HL-60/S4 treated with retinoic acid at 250 ng/mL for 4 days and 3 days (cell line): ENCODE measurements around the gene TJAP1.

Experiments used
- in situ Hi-C: fragments of 300-500 bp; cut with MboI; formaldehyde crosslinking; loops from 2 replicates; pipeline ENCODE4 v1.7.0; 2022; ENCODE audit warnings: low sequenced_read_pairs

The TJAP1 gene

DNA sequence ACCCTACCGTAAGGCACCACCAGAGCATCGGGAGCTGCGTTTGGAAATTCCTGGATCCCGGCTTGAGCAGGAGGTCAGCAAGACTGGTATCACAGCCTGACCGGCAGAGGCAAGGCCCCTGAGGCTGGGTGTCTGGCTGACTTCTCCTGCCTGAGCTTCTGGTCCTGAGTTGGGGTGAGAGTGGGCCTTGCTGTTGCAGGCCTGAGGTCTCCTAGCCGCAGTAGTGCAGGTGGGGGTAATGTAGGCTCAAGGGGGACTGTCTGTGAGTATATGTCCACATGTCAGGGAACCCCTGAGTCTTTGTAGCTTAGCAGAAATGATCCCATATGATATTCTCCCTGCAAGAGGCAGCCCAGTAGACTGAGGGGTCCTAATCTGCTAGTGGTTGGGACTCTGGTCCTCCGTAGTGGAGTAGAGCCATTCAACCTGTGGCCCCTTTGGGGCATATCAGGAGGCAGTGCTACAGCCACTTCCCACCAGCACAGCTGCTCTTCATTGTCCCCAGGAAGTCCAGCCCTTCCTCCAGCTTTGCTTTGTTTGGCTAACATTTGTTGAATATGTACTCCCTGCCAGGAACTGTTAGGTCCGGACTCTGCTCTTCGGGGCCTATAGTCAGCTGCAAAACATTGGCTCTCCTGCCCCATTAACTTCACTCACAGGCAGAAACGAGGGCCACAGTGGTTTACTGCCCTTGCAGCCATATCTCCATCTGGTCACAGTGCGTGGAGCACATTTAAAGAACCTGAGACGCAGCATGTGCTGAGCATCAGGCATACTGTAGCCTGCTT, 21.9 kb downstream of the TJAP1 start:
- in situ Hi-C loops, result loop anchor here (25.0 kb wide), 1 partner anchor 237 kb away; no protein-coding TSS in a partner anchor

DNA sequence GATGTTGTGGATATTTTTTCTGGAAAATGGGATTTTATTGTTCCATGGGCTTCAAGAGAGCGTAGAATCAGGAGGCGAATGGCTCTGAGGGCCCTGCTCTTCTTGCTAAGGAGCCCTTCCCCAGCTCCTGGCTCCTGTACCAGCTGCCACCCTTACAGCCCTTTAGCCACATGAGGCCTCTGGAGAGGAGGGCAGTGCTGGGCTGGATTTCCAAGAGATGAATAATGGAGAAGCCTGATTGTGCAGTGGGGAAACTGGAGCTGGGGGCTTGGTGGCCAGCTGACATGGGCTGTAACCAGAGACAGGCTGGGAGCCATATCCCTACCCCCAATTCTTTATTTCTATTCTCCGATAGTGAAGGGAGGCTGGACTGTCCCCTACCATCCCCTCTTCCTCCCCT, 23.6 kb downstream of the TJAP1 start:
- in situ Hi-C loops, result no loop called here

DNA sequence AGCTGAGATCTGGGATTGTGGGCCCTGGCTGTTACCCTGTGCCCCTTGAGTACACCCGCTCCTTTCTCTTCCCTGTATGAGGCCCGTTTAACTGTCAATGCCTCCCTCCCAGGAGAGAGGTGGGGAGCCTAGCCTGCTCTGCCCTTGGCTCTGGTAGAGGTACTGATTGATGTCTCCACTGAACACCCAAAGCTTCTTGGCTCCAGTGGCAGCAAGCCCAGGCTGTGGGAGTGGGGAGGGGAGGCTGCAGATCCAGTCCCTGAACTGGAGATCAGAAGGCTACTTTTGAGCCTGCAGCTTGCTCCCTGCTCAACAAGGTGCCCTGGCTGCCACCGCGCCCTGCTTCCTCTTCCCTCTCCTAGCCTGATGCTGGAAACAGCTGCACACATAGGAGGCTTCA, 25.3 kb downstream of the TJAP1 start:
- in situ Hi-C loops, result no loop called here

DNA sequence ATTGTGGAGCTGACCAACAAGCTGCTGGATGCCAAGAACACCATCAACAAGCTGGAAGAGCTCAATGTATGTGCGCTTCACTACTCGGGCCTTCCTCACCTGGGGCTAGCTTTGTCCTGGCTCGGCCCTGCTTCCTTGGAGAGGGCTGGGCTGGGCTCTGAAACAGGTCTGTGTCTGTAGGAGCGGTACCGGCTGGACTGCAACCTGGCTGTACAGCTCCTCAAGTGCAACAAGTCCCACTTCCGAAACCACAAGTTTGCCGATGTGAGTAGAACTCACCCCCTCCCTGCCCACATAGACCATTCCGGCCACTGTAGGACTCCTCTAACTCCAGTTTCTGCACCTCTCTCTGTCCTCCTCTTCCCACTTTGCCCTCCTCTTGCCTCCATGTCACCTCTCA, 26.1 kb downstream of the TJAP1 start:
- in situ Hi-C loops, result no loop called here

DNA sequence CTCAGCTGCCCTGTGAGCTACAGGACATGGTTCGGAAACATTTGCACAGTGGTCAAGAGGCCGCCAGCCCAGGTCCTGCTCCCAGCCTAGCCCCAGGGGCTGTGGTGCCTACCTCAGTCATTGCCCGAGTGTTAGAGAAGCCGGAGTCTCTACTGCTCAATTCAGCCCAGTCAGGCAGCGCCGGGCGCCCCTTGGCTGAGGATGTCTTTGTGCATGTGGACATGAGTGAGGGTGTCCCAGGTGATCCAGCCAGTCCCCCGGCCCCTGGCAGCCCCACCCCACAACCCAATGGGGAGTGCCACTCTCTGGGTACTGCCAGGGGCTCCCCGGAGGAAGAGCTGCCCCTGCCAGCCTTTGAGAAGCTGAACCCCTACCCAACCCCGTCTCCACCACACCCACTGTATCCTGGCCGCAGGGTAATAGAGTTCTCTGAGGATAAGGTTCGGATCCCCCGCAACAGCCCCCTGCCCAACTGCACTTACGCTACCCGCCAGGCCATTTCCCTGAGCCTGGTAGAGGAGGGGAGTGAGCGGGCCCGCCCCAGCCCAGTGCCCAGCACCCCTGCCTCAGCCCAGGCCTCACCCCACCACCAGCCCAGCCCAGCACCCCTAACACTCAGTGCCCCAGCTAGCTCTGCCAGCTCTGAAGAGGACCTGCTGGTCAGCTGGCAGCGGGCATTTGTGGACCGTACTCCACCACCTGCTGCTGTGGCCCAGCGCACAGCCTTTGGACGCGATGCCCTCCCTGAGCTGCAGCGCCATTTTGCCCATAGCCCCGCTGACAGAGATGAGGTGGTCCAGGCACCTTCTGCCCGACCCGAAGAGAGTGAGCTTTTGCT, 27.6 kb downstream of the TJAP1 start:
- in situ Hi-C loops, result no loop called here

DNA sequence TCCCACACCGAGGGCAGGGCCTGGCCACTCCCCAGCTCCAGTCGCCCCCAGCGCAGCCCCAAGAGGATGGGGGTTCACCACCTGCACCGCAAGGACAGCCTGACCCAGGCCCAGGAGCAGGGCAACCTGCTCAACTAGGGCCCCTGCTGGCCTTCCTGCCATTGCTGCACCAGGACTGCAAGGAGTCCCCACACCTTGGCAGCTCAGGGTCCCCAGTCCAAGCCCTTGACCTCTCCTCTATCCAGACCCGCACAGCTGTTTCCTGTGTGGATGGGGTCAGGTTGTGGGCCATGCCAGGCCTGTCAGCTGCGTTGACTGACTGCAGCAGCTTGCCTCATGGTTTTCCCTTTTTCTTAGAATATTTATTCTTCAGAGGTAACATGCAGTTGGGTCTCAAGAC, 28.3 kb downstream of the TJAP1 start:
- in situ Hi-C loops, result no loop called here

DNA sequence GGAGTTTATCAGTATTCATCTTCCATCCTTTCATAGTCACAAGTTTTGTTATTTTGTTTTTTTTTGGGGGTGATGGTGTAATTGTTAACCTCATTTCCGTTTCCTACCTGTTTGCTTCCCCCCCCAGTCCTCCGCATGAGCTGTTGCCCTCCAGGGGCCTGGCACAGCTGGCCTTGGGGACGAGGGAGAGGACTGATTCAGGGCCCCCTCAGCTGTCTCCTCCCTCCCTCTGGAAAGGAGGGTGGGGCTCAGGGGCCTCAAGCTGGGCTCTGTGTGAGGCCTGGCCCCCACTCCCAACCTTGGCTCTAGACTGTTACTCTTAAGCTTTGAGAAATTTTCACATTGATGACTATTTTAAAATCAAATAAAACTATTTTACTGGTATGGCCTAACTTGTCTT, 28.8 kb downstream of the TJAP1 start:
- in situ Hi-C loops, result no loop called here

DNA sequence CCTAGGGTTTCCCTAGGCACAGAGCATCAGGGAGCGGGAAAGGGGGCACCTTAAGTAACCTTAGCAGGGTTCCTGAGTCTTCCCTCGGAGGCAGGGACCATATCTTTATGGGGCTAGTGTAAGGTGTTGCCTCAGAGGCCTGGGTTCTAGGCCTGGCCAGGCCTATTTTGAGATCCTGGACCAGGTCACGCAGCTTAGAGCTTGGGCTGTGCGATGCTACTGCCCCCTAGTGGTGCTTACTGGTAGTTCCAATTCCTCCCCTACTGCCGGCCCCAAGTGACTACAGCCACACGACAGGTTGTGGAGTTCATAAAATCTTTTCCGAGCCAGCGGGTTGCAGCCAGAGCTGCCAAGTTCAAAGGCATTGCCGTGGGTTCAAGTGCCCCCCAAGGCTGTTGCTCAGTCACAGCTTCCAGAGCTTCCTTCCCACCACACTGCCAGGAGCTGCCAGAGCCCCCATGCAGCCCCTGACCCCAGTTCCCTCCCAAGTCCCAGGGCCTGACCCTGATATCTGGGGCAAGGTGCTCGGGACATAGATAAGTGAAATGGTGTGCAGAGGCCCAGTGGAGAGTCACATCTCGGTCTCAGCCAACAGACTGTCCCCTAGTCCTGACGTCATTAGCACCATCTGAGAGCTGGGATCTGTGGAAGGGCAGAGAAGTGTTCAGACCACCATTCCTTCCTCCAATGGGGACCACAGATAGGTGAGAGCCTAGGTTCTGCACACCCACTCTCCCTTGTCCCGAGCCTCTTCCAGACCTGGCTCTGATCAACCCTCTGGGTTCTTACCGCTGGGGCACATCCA, 29.5 kb downstream of the TJAP1 start:
- in situ Hi-C loops, result no loop called here

DNA sequence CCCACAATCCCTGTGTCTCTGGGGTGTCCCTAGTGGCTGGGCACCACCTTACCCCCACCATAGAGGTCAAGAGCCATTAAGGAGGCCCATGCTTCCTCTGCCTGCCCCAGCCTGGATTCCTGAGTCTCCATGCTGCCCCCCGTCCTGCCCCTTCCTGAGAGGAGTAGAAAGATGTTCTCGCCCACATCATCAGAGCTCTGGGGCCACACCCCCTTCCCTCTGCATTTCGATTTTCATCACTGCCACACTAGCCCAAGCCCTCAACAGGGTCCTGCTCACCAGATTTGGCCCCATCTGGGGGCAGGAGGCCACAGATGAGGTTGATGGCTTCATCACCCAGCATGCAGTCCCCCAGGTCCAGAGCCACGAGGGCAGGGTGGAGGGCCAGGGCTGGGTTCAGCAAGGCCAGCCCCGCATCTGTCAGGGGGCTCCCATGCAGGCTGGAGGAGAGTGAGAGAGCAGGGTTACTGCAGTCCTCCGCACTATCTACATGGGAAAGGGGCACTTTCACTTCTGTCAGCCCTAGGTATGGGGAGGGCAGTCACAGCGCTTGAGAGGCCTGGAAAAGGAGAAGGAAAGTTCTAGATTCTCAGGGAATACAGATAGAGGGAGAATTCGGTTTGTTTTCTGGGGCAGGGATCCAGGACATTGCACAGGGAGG, 31.2 kb downstream of the TJAP1 start:
- in situ Hi-C loops, result no loop called here

DNA sequence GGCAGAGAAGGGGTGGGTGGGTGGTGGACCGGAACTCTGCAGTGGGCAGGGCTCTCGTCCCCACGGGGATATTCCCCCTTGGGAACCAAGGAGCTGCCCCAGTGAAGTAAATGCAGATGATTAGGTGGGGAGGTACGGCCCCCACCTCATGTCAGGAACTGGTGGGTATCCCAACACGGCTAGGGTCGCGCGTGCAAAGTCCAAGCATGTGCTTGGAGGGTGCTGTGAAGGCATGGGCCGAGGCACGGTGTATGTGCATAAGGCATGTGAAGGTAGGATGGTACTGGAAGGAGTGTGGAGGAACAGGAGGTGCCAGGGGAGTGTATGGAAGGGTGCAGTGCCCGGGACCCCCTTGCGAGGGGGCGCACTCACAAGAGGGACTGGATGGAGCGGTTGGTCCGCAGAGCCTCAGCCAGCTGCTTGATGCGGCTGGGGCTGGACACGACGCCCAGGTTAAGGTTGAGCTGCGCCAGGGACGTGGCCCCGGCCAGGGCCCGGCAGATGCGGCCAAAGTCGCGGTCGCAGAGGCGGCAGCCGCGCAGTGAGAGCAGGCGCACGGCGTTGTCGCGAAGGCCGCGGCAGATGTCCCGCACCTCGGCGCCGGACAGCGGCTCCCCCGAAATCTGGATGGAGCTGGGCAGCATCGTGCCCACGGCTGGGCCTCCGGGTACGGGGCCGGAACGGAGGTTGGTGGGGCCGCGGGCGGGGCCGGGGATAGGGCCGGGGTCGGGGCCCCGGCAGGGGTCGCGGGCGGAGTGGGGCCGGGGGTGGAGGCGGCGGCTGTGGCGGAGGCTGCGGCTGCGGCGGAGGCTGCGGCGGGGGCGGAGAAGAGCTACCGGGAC, 32.0 kb downstream of the TJAP1 start:
- in situ Hi-C loops, result no loop called here

DNA sequence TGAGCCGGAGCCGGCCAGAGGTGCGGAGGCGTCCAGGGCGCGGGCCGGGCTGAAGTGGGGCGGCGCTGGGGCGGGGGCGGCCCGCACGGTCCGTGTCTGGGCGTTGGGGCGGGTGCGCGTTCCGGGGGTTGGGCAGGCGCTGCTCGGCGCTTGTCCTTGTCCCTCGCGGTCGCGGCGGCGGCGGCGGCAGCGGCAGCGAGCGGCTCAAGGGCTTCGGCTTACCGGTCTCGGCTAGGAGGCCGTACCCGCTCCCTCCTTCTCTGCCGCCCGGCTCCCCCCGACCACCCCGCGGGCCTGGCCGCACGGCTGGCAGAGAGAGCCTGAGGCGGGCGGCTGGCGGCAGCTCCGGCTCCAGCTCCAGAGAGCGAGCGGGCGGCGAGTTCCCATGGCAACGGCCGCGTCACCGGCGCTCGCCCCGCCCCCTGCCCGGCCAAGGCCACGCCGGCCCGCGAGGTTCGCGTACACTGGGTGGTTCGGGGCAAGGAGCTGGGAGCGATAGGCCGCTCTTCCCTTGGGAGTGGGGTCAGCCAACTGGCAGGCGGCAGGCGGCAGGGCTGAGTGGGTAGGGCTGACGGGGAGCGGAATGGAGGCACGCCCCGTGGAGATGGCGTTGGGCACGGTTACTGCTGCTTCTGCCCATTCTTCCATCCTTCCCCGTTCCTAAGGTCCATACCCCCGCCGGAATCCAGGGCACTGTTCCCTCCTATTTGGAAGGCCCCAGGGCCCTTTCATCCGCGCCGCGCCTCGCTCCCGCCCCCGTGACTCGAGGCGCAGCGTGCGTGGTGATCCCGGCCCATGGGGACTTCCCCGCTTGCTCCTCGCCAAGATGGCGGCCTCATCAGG, 32.8 kb downstream of the TJAP1 start, which contains the start of gene LRRC73:
Gene LRRC73, minus strand, starts transcription at position 363 of the 843 bp plus-strand sequence. CDS start 561 bp downstream, outside the sequence.
- in situ Hi-C loops, result no loop called here

DNA sequence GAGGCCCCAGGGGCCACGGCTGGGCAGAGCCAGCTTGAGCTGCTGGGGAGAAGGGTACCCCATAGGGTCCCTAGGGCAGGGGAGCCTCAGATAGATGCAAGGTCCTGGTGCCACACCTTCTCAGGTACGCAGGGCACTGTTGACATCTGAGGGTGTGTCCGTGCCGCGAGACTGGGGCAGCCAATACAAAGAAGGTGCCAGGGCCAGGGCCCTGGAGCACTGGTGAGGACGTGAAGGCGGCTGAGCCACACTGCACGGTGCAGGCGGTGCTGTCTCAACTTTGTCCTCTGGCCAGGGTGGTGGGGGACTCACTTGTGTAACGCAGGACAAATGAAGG, 33.4 kb downstream of the TJAP1 start:
- in situ Hi-C loops, result no loop called here

DNA sequence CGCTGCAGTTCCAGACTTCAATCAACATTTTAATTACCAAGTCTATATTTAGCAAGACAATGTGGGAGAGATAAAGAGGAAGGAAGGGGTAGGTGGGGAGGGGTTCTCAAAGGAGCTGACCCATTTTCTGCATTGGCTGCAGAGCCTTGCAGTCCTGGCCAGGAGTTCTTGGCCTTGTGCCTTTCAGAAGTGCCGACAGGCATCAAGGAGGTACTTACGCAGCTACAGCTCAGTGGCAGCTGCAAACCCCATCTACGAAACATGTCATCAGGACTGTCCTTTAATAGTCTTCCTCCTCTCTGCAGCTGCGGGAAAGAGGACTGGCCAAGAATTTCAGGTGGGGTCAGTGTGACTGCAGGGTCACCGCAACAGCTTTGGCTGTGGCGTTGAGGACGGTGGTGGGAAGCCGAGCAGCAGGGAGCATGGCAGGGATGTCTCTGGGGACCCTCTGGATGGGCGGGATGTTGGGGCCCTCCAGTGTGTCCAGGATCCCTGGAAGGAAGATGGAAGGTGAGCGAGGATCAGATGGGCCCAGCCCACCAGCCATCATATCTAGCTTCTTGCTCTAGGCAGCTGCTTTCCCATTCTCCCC, 34.5 kb downstream of the TJAP1 start:
- in situ Hi-C loops, result no loop called here

DNA sequence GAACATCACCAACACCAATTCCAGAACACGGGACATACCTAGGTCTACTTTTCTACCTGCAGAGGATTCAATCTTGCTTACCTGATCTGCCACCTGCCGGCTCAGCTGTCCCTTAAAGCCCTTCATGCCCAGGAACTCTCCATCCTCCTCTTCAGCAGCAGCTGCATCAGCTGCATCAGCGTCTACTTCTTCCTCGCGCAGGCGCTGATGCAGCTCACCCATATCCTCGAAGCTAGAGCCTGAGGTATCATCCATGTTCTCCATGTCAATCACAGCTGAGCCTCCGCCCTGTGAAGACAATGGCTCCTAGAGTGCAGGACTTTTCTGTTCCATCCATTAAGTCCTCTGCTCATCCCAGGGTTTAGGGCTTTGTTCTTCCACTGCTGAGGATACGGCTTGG, 38.4 kb downstream of the TJAP1 start:
- in situ Hi-C loops, result no loop called here

DNA sequence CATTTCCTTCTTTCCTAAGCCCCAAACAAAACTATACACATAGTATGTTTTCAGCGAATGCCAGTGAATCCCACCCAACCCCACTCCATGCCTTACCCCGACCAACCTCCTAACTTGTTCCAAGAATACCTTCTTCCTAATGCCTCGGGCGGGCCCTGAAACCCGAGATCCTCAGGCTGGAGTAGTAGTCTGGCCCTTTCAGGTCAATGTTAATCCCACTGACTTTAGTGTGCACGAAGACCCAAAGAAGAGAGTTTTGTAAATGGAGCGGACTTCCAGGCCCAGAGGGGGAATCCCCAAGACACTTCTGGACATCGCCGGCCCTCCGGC, 39.0 kb downstream of the TJAP1 start:
- in situ Hi-C loops, result no loop called here

DNA sequence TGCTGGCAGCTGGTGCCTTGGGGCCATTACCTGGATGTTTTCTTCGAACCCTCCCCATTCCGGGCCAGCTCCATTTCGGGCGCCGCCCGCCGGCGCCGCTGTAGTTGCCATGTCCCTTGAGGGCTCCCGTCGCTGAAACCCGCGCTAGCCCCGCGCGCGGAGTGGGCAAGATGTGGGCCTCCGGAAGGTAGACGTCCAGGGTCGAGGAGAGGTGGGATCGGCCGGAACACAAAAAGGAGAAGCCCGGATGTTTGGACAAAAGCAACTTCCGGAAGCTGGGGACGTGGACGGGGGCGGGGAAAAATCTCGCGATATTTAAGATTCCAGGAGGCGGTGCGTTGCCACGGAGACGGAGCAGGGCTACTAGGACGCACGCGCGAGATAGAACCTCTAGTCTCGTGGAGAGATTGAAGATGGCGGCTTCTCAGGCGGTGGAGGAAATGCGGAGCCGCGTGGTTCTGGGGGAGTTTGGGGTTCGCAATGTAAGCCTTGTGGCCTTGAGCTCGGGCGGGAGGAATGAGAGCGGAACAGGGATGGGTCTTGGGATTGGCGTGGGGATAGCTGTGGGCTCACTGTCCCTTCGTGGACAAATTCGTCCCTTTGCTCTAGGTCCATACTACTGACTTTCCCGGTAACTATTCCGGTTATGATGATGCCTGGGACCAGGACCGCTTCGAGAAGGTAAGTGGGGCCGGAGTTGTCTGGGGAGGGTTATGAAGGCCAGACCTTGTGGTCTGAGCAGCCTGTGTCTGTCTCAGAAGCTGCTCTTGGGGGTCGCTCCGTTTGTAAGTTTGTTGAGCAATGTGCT, 39.5 kb downstream of the TJAP1 start, which contains the start of the genes POLR1C and YIPF3:
Gene POLR1C, plus strand, starts transcription at position 393 of the 808 bp plus-strand sequence. Its CDS starts 21 bp downstream, at position 414.
Gene YIPF3, minus strand, starts transcription at position 230 of the 808 bp plus-strand sequence. Its CDS starts 119 bp downstream, at position 111.
- in situ Hi-C loops, result no loop called here

DNA sequence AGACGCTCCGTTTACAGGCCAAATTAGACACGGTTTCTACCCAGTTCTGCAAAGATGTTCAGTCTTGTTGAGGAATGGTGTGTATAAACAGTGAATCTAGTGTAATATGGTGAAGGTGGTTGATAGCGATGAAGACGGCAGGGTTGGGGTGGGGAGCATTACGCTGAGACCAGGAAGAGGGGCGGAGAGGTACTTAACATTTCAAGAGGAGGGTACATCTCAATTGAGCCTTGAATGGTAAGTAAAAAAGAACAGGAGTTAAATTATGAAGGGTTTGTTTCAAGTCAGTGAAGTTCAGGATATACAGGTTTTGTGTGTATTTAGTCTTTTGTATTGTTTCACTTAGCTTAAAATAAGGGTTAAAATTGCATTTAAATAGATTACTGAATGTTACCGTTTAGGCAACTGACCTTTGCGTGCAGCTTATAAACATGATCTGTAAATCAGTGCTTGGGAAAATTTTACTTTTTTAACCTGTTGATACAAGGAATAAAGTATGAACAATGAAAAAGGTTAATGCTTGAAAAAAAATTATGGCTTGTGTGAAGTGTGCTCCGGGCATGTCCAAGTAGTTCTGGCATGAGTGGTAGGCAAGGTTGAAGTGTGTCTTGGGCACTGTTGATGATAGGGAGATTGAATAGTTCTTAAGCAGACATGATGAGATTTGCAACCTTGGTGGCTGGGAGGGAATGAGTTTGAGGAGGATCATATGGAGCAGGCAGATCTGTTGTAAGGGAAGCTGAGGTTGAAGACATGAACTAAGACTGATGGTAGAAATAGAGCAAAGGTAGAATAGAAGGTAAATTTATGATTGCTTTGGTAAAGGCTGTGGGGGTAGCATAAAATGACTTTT, 40.4 kb downstream of the TJAP1 start:
- in situ Hi-C loops, result no loop called here
